LNCAP (cell line): ENCODE data around the gene ANKH.

Experiments used
- CTCF ChIP-seq: fragments of 450-650 bp; IDR thresholded peaks from 2 replicates; pipeline ENCODE4 v1.5.1; 2017; ENCODE audit warnings: mild to moderate bottlenecking

The ANKH gene

DNA sequence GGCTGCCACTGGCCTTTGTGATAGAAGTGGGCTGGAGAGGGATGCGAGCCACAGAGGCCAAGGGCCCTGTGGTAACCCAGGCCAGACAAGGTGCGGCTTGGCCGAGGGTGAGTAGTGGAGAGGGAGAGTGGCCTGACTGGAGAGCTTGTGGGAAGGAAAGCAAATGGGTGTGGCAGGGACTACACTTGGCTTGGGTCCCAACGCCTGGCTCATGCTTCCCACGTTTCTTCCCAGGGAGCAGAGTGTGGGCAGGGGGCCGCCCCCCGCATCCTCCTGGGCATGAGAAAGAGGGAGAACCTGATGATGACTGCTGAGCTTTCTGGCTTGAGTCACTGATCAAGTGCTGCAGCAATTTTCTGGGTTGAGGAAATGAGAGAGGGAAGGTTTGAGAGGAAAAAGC, 95.7 kb downstream of the ANKH start:
- TF ChIP-seq CTCF: no peak

DNA sequence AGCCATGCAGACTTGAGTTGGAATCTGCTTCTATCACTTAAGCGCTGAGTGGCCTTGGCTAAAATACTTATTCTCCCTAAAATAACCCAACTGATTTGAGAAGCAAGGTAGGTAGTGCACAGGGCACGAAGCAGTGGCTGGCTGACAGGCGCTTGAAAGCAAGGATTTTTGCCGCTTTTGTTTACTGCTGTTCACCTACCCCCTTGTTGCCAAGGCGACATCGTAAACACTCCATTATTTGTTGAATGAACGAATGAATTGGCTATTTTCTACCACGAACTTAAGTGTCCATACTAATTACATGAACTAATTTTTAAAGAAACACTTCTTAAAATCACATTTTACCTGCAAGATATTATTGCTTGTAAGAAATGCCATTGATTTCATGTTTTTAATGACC, 98.0 kb downstream of the ANKH start:
- no peak for TF ChIP-seq CTCF

- TF ChIP-seq CTCF: no peak
Measured at GRCh38 chr5:14771972-14772371, 99.6 kb downstream of the ANKH start.

DNA sequence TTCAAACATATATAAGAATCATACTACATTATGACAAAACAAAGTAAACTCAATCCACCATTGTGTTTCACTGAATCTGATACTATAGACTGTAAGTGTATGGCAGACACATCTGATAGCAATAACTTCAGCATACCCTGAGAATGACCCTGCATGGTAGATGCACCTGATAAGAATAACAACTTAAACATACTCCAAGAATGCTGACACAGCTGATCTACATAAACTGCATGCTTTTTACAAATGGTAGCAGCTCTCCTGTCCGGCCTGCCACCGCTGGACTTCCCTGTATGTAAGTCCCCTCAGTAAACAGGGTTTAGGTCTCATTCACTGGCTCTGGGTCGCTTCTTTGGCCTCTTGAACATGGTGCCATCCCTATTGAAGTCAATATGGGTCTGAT, 100.4 kb downstream of the ANKH start:
- TF ChIP-seq CTCF: no peak

DNA sequence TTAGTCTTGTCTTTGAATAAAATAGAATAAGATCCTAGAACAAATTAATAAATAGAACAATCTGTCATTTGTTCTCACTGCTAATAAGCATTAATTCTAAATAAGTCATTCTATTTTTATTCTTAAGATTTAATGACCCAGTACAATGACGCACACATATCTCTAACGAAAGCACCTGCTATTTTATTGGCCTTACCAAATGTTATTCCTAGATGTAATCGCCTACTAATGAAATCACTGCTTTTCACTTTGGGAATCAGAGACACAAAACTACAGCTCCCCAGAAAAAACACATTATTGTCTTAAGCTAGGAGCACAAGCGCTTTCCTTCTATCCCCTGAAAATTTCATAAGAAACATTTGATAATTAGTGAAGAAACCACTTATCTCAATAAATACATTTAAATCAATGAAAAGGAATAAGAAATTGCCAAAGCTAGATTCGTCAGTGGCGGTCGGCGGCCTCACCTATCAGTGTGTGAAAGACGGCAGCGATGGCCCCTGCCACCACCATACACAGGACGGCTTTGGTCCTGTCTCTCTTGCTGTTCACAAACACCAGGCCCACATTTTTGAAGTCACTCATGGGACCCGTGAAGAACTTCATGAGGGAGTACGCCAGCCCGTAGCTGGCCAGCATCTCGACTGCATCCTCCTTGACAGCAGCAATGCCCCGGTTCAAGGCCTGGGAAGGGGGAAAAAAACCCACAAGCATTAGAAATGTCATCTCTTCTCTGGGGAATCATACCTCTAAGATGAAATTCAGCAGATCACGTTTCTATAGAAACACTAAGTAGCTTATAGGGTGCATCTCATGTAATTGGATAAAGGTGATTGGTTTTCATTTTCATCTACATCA, 102.8 kb downstream of the ANKH start:
- TF ChIP-seq CTCF: no peak

GRCh38 chr5:14767735-14768507, 103.7 kb downstream of the ANKH start:
- no peak for TF ChIP-seq CTCF

GRCh38 chr5:14767053-14767452, 104.5 kb downstream of the ANKH start:
- no peak for TF ChIP-seq CTCF
